VCaP (cell line): Measurements from ENCODE around the gene MAP3K5.

ENCODE experiments used
- H3K27ac ChIP-seq: fragments of 450-650 bp; 2 replicates; pipeline ENCODE4 v1.5.1; 2017
- CTCF ChIP-seq: fragments of 450-650 bp; conservative IDR thresholded peaks from 2 replicates; pipeline ENCODE4 v1.5.1; 2017; ENCODE audit warnings: mild to moderate bottlenecking, moderate library complexity

Gene MAP3K5, protein sequence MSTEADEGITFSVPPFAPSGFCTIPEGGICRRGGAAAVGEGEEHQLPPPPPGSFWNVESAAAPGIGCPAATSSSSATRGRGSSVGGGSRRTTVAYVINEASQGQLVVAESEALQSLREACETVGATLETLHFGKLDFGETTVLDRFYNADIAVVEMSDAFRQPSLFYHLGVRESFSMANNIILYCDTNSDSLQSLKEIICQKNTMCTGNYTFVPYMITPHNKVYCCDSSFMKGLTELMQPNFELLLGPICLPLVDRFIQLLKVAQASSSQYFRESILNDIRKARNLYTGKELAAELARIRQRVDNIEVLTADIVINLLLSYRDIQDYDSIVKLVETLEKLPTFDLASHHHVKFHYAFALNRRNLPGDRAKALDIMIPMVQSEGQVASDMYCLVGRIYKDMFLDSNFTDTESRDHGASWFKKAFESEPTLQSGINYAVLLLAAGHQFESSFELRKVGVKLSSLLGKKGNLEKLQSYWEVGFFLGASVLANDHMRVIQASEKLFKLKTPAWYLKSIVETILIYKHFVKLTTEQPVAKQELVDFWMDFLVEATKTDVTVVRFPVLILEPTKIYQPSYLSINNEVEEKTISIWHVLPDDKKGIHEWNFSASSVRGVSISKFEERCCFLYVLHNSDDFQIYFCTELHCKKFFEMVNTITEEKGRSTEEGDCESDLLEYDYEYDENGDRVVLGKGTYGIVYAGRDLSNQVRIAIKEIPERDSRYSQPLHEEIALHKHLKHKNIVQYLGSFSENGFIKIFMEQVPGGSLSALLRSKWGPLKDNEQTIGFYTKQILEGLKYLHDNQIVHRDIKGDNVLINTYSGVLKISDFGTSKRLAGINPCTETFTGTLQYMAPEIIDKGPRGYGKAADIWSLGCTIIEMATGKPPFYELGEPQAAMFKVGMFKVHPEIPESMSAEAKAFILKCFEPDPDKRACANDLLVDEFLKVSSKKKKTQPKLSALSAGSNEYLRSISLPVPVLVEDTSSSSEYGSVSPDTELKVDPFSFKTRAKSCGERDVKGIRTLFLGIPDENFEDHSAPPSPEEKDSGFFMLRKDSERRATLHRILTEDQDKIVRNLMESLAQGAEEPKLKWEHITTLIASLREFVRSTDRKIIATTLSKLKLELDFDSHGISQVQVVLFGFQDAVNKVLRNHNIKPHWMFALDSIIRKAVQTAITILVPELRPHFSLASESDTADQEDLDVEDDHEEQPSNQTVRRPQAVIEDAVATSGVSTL (N-terminal part only)

DNA sequence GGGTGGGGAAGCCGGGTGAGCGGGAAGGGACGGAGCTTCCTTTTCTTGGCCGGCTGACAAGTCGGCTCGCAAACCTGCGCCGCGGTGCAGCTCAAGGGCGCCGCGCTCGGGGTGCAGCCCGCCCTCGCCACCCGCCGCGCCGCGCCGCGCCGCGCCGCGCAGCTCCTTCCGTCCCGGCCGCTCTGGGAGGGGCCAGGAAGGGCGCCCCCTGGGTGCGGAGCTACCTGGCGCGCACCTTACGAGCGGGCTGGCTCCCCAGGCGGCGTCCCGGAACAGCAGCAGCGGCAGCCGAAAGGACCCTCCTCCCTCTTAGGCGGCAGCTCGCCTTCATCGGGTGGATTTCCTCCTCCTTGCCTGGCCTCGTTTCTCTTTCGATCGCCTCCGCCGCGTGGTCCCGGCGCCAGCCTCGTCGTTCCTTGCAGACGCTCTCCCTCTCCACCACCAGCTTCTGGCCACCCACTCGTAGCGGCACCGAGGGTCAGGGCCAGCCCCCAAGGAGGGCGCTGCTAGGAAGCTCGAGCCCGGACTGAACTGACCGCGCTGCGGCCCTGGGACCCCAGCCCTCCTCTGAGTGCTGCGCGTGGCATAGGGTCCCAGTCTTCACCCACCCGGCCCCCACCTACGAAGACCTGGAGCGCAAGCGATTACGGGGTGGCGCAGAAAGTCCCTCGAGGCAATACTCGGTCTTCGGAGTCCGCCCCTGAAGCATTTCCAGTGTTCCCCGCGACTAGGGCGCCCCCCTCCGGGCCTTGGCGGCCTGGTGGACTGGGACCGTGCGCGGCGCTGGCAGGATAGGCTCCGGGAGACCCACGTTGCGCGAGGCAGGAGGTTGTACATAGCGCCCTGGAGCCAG lies at the start of gene MAP3K5:
Gene MAP3K5 (minus strand): TSS at position 68 of the 853 bp plus-strand sequence. CDS start 320 bp downstream, outside the sequence.
- peak within 1 kb of the TSS; percentile 98 for H3K27ac ChIP-seq
- peak; percentile 81 for TF ChIP-seq CTCF

- no peak overlapping the region for H3K27ac ChIP-seq
- no peak for TF ChIP-seq CTCF
These were observed 48.2 kb upstream of the MAP3K5 start for GRCh38 chr6:136840276-136841001.

DNA sequence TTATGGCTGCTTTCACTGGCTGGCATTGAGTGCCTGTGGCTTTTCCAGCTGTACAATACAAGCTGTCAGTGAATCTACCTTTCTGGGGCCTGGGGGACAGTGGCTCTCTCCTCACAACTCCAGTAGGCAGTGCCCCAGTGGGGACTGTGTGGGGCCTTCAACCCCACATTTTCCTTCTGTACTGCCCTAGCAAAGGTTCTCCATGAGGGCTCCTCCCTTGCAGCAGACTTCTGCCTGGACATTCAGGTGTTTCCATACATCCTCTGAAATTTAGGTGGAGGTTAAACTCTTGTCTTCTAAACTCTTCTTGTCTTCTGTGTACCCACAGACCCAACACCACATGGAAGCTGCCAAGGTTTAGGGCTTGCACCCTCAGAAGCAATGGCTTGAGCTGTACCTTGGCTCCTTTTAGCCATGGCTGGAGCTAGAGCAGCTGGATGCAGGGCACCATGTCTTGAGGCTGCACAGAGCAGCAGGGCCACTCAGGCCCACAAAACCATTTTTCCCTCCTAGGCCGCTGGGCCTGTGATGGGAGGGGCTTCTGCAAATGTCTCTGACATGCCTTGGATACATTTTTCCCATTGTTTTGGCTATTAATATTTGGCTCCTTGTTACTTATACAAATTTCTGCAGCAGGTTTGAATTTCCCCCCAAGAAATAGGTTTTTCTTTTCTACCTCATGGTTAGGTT lies 39.7 kb upstream of the MAP3K5 start:
- H3K27ac ChIP-seq: no peak overlapping the region
- no peak for TF ChIP-seq CTCF

GRCh38 chr6:136826216-136826615 lies 33.9 kb upstream of the MAP3K5 start:
- peak overlapping the region; percentile 72 for H3K27ac ChIP-seq
- TF ChIP-seq CTCF: no peak

- H3K27ac ChIP-seq: peak overlapping the region; percentile 87
- no peak for TF ChIP-seq CTCF
These were observed 30.9 kb upstream of the MAP3K5 start for GRCh38 chr6:136823128-136823660.
